Fibroblast of pulmonary artery (primary cell): ENCODE results near the gene THSD7B.

Experiments used
- DNase-seq: peaks from one replicate; pipeline ENCODE4 v3.0.0-alpha.2; 2010; ENCODE audit warnings: low read depth
- H3K4me3 ChIP-seq: replicated peaks from 2 replicates; pipeline ENCODE4 v1.5.1; 2011; ENCODE audit warnings: low read depth, mild to moderate bottlenecking, control low read depth, low read length, moderate library complexity
- CTCF ChIP-seq: IDR thresholded peaks from 2 replicates; pipeline ENCODE4 v1.5.1; 2011; ENCODE audit warnings: mild to moderate bottlenecking, control low read depth, low read length, inconsistent platforms; ENCODE audit errors: missing control alignments

Gene THSD7B

GRCh38 chr2:137233091-137233490, 467.7 kb downstream of the THSD7B start:
- DNase-seq, result no peak
- TF ChIP-seq CTCF, result no peak
- no peak overlapping the region for H3K4me3 ChIP-seq

- TF ChIP-seq CTCF, result no peak
- no peak overlapping the region for H3K4me3 ChIP-seq
- DNase-seq, result peak; percentile 36
Measured at GRCh38 chr2:137237055-137237454, 471.7 kb downstream of the THSD7B start.

GRCh38 chr2:137238065-137238464, 472.7 kb downstream of the THSD7B start:
- no peak overlapping the region for H3K4me3 ChIP-seq
- no peak for TF ChIP-seq CTCF
- no peak for DNase-seq

- TF ChIP-seq CTCF, result no peak
- H3K4me3 ChIP-seq, result no peak overlapping the region
- no peak for DNase-seq
Measured at GRCh38 chr2:137249463-137250130, 484.3 kb downstream of the THSD7B start.

- no peak for TF ChIP-seq CTCF
- no peak overlapping the region for H3K4me3 ChIP-seq
- DNase-seq, result no peak
Measured at GRCh38 chr2:137250401-137250800, 485.1 kb downstream of the THSD7B start.

GRCh38 chr2:137251045-137251444, 485.7 kb downstream of the THSD7B start:
- DNase-seq, result no peak
- TF ChIP-seq CTCF, result no peak
- H3K4me3 ChIP-seq, result no peak overlapping the region

GRCh38 chr2:137252934-137253333, 487.6 kb downstream of the THSD7B start:
- peak; percentile 10 for DNase-seq
- TF ChIP-seq CTCF, result no peak
- no peak overlapping the region for H3K4me3 ChIP-seq
